Ovary (tissue), 9 donors: Measurements from ENCODE around the gene CRLF1. TPM values are rescaled to one million over a fixed set of nuclear protein-coding genes. Genes with fewer than 3 reads are reported as not detected.
A peak's percentile ranks its signal among the peaks of the same experiment; 100 is the strongest.

Source experiments
- DNase-seq, 5 donors: peaks; one replicate each; pipeline ENCODE4 v3.0.0-alpha.2; 2019 to 2020
- H3K27ac ChIP-seq, 2 donors: fragments of 200-600 bp; one replicate each; pipeline versions ENCODE4 v1.5.1 to v1.8.0; 2019 to 2022
- H3K27me3 ChIP-seq: fragments of 200-600 bp; one replicate; pipeline ENCODE4 v1.8.0; 2022
- H3K36me3 ChIP-seq: fragments of 200-600 bp; sonication (generic); one replicate; pipeline ENCODE4 v1.5.1; 2019
- H3K4me1 ChIP-seq: one replicate; pipeline ENCODE4 v1.8.1; 2013; ENCODE audit warnings: mild to moderate bottlenecking, moderate library complexity; ENCODE audit not compliant: insufficient read depth
- H3K4me3 ChIP-seq: fragments of 200-600 bp; sonication (generic); one replicate; pipeline ENCODE4 v1.5.1; 2017
- H3K9me3 ChIP-seq, 2 donors: fragments of 200-600 bp in 1 of 2; sonication (generic) in 1 of 2; one replicate each; pipeline versions ENCODE4 v1.5.1 to v1.8.1; 2013 to 2019; ENCODE audit warnings: mild to moderate bottlenecking in 1 of 2, moderate library complexity in 1 of 2
- EP300 ChIP-seq: sonication (generic); formaldehyde crosslinking; IDR thresholded peaks from one replicate; pipeline ENCODE4 v1.6.1; 2017; ENCODE audit warnings: antibody characterized with exemption
- POLR2A ChIP-seq: fragments of 450-650 bp; IDR thresholded peaks from one replicate; pipeline ENCODE4 v1.6.1; 2017; ENCODE audit warnings: antibody characterized with exemption, mild to moderate bottlenecking, moderate library complexity
- WGBS, 3 donors: extraction: QIAGEN DNeasy Blood & Tissue Kit in 1 of 3; methylation state at CpG; one replicate each; pipeline versions ENCODE4 v1.1.5 to v1.1.7; 2013 to 2017; 5-methylcytosine and 5-hydroxymethylcytosine counted together
- intact Hi-C, 4 donors: fragments of 100-400 bp; cut with DNase I; formaldehyde crosslinking; loops; one replicate each; pipeline versions ENCODE4 v1.11.0 to v1.15.1; 2022 to 2023
- polyA plus RNA-seq, 2 donors: library from polyadenylated mRNA; stranded (reverse); fragments of 200-250 nt in 1 of 2; fragments of 350-450 nt in 1 of 2; fragmentation: Illumina TruSeq in 1 of 2; extraction: RNeasy Lipid Tissue Mini Kit (QIAGEN cat#74804) in 1 of 2; gene quantifications; one replicate each; pipeline ENCODE4 v1.2.3, GENCODE V29; 2013 to 2014
- total RNA-seq, 7 donors: library from RNA; depleted of rRNA in 2 of 7; stranded (reverse); fragments of >200 nt in 2 of 7; fragmentation: NEBNext Ultra II Directional in 3 of 7; extraction: Animal tissue kit (Norgen Biotek cat#: 25700) in 3 of 7; gene quantifications; one replicate each; pipeline versions ENCODE4 v1.1.0 to v1.2.4, GENCODE V29; 2016 to 2023
- TF ChIP-seq, protein P1 (sequence below), 3 donors: fragments of 450-650 bp in 2 of 3; fragments of 200-600 bp in 1 of 3; IDR thresholded peaks; one replicate each; pipeline versions ENCODE4 v1.5.1 to v1.8.0; 2016 to 2022; ENCODE audit warnings: antibody characterized with exemption in 3 of 3, mild to moderate bottlenecking in 1 of 3
- donor health status: DM: no; HTN: no; CAD: no; lungs with moderate emphysema.
- donor health status: DM: no; HTN: no; CAD: no.
- donor health status: Bipolar disorder and iron deficiency.
- donor health status: DM: yes; HTN: yes; CAD: no.
- donor health status: DM: no; HTN: no; CAD: no.
- donor health status: DM: yes; HTN: yes; CAD: no.

Gene CRLF1
- total and polyA plus RNA-seq, 9 donors, result 0.51 to 1.2 (median 1.0) TPM; not detected in 3

DNA sequence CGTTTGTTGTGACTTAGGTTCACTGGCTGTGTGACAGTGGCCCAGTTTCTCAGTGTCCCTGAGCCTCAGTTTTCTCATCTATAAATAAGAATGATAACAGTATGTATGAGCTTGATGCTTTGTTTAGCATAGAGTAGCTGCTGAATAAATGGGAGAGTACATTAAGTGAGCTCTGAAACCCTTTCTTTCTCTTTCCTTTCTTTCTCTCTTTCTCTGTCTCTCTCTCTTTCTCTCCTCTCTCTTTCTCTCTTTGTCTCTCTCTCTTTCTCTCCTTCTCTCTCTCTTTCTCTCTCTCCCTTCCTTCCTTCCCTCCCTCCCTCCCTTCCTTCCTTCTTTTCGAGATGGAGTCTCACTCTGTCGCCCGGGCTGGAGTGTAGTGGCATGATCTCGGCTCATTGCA, 46.9 kb downstream of the CRLF1 start:
- intact Hi-C loops, result no loop called here
- no peak overlapping the region for H3K27ac ChIP-seq
- no peak overlapping the region for H3K4me3 ChIP-seq
- H3K27me3 ChIP-seq, result no peaks in the 10 kb centered on the region
- no peaks in the 10 kb centered on the region for H3K36me3 ChIP-seq
- no peaks in the 10 kb centered on the region for H3K9me3 ChIP-seq
- WGBS, 3 donors, result 55 to 64% (median 57%) methylated on average over 5 of the region's 5 CpGs
- DNase-seq, result no peak
- TF ChIP-seq, protein P1, sequence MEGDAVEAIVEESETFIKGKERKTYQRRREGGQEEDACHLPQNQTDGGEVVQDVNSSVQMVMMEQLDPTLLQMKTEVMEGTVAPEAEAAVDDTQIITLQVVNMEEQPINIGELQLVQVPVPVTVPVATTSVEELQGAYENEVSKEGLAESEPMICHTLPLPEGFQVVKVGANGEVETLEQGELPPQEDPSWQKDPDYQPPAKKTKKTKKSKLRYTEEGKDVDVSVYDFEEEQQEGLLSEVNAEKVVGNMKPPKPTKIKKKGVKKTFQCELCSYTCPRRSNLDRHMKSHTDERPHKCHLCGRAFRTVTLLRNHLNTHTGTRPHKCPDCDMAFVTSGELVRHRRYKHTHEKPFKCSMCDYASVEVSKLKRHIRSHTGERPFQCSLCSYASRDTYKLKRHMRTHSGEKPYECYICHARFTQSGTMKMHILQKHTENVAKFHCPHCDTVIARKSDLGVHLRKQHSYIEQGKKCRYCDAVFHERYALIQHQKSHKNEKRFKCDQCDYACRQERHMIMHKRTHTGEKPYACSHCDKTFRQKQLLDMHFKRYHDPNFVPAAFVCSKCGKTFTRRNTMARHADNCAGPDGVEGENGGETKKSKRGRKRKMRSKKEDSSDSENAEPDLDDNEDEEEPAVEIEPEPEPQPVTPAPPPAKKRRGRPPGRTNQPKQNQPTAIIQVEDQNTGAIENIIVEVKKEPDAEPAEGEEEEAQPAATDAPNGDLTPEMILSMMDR (IDR thresholded peaks at IDR 0.05), result no peak
- TF ChIP-seq EP300 (no peak), POLR2A (no peak)
- H3K4me1 ChIP-seq, result no peaks in the 10 kb centered on the region

DNA sequence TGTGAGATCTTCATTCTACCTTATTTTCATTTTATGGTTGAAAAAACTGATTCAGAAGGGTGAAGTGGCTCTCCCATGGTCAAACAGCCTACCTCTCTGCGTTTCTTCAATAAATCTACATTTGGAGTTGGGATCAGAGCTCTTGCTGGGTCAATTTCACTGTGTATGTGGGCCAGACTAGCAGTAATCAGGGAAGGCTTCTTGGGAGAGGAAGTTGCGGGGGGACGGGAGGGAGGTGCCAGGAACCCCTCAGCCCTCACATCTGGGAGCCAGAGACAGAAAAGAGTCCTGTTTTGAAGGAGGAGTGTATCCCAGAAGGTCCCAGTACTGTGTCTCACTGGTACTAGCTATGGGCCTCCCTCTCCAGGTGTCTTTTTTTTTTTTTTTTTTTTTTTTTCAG, 48.0 kb downstream of the CRLF1 start:
- no peaks in the 10 kb centered on the region for H3K27me3 ChIP-seq
- peak overlapping the region; percentile 70 to 92 for H3K27ac ChIP-seq
- no peaks in the 10 kb centered on the region for H3K36me3 ChIP-seq
- no peak for DNase-seq
- 37 to 52% (median 48%) methylated on average over 3 of the region's 3 CpGs for WGBS, 3 donors
- TF ChIP-seq POLR2A (no peak), EP300 (no peak)
- TF ChIP-seq, protein P1 (IDR thresholded peaks at IDR 0.05), result no peak
- H3K9me3 ChIP-seq, result no peaks in the 10 kb centered on the region
- peak overlapping the region; percentile 98 for H3K4me3 ChIP-seq
- H3K4me1 ChIP-seq, result no peaks in the 10 kb centered on the region
- intact Hi-C loops, result no loop called here

DNA sequence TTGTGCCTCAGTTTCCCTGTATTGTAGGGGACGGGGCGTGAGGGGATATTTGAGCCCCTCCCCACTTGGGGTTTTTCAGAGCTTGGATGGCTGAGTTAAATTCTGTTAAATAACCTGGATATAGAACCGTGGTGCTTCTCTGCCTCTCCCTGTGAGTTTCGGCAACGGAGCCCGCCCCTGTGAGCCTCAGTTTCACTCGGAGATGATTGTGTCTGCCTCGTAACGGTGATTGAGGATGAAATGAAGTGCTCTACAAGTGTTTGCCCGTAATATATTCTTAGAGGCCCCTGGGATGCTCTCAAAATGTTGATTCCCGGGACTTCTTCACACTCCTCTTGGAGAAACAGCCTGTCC, 48.4 kb downstream of the CRLF1 start:
- no peak for DNase-seq
- H3K4me1 ChIP-seq, result no peaks in the 10 kb centered on the region
- TF ChIP-seq, protein P1 (IDR thresholded peaks at IDR 0.05), result peak in 1 of 3 donors; percentile 8
- TF ChIP-seq EP300, result no peak
- no peak for TF ChIP-seq POLR2A
- no peaks in the 10 kb centered on the region for H3K36me3 ChIP-seq
- H3K27me3 ChIP-seq, result no peaks in the 10 kb centered on the region
- intact Hi-C loops, result no loop called here
- WGBS, 3 donors, result 1 to 2% (median 2%) methylated on average over 11 of the region's 11 CpGs
- H3K4me3 ChIP-seq, result peak overlapping the region; percentile 98
- H3K27ac ChIP-seq, result peak overlapping the region; percentile 70 to 92
- H3K9me3 ChIP-seq, result no peaks in the 10 kb centered on the region

DNA sequence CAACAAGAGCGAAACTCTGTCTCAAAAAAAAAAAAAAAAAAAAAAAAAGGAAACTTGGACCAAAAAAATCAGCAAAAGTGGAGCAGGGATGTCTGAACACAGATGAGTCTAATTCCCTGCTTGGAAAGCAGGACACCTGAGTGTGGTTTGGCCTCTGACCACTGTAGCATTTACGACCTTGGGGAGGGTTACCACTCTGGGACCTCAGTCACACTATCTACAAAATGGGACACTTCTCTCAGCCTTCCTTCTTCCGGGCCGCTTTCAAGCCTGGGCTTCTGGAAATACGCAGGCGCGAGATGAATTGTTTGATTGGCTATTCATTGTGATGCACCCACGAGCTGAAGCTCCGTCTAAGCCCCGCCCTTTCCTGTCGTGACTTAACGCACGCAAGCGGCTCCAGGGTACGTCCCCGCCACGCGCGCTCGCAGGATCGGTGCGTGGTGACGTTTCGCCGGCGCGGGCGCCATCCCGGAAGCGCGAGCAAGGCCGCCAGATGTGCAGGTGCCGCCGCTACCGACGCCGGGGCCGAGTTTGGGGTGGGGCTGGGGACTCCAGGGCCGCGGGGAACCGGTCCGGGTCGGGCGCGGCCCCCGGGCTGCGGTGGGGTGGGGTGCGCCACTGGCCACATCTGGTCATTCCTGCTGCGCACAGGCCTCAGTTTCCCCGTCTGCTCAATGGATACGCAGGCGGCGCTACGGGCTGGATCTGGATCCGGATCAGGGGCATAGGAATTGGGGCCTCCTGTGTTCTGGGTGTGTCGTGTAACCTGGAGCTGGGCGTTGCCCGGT, 49.0 kb downstream of the CRLF1 start, which contains the start of gene KXD1:
KXD1 (plus strand) TSS at position 460 of the 791 bp plus-strand sequence. CDS start 4,187 bp downstream, outside the sequence.
- TF ChIP-seq, protein P1 (IDR thresholded peaks at IDR 0.05), result no peak
- TF ChIP-seq EP300 (peak; percentile 69), POLR2A (peak; percentile 87)
- WGBS, 3 donors, result 1% methylated on average over 44 to 58 of the region's 58 CpGs

More for the DNA sequence above, 49.0 kb downstream of the CRLF1 start, which contains the start of gene KXD1:
- H3K27me3 ChIP-seq, result no peaks in the 10 kb centered on the region
- H3K9me3 ChIP-seq, result no peaks in the 10 kb centered on the region
- peak; percentile 94 to 97 (median 96) for DNase-seq
- no peaks in the 10 kb centered on the region for H3K4me1 ChIP-seq
- no peaks in the 10 kb centered on the region for H3K36me3 ChIP-seq
- intact Hi-C loops, result no loop called here
- peak within 1 kb of the TSS; percentile 70 to 92 for H3K27ac ChIP-seq
- peak within 1 kb of the TSS; percentile 98 for H3K4me3 ChIP-seq
